Gastrocnemius medialis (tissue), 4 donors: Measurements from ENCODE around the gene SRCAP.

Experiments used
- CTCF ChIP-seq, 5 experiments: fragments of 450-650 bp in 3 of 5; fragments of 200-600 bp in 2 of 5; sonication (generic) in 2 of 5; IDR thresholded peaks in 4 of 5; conservative IDR thresholded peaks in 1 of 5; 1 replicate in 4 of 5; 2 replicates in 1 of 5; pipeline ENCODE4 v1.5.1; 2016 to 2019; ENCODE audit warnings: antibody characterized with exemption in 5 of 5, mild to moderate bottlenecking in 3 of 5, moderate library complexity in 3 of 5
- POLR2A ChIP-seq, 2 donors: fragments of 450-650 bp; IDR thresholded peaks; one replicate each; pipeline ENCODE4 v1.6.1; 2017; ENCODE audit warnings: antibody characterized with exemption in 2 of 2, mild to moderate bottlenecking in 2 of 2, moderate library complexity in 2 of 2

DNA sequence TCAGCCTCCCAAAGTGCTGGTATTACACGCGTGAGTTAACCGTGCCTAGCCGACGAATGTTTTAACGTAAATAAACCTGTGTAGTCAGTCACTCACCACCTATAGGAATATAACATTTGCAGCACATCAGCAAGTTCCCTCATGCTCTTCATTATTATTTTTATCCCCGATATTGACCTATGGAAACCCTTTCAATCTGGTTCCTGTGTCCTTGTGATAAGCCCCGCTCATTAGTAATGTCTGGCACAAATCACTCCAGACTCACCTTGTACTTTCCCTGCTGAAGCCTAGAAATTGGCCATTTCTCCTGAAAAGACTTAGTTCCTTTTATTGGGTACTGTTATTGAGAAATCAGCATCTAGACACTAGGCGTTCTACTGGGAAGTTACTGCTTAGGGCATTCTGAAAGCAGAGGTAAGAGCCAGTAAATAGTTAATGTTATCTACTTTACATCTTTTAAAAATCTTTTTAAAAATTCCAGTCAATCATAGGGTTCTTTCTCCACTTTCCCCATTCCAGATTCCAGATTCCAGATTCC, 47.7 kb downstream of the SRCAP start:
- no peak for TF ChIP-seq CTCF (IDR thresholded peaks at IDR 0.05 in 4 of 5, conservative IDR thresholded peaks at IDR 0.05 in 1 of 5)
- TF ChIP-seq POLR2A (IDR thresholded peaks at IDR 0.05) = no peak
